ENCODE data around the gene AMBRA1.

- TF ChIP-seq CTCF (IDR thresholded peaks at IDR 0.05; ENCODE audit: insufficient read depth, low read length, poor library complexity, severe bottlenecking) (no peak), EZH2phosphoT487 (conservative IDR thresholded peaks at IDR 0.05; ENCODE audit: low read length) (no peak)
These were observed 63.8 kb downstream of the AMBRA1 start for GRCh38 chr11:46529928-46530574.
